ENCODE data around the gene KCTD17. TPM values are rescaled to one million over a fixed set of nuclear protein-coding genes. Genes with fewer than 3 reads are reported as not detected.

The KCTD17 gene
- total RNA-seq, 4 donors from 2014 or later, result 7.4 to 24.7 (median 20.2) TPM

DNA sequence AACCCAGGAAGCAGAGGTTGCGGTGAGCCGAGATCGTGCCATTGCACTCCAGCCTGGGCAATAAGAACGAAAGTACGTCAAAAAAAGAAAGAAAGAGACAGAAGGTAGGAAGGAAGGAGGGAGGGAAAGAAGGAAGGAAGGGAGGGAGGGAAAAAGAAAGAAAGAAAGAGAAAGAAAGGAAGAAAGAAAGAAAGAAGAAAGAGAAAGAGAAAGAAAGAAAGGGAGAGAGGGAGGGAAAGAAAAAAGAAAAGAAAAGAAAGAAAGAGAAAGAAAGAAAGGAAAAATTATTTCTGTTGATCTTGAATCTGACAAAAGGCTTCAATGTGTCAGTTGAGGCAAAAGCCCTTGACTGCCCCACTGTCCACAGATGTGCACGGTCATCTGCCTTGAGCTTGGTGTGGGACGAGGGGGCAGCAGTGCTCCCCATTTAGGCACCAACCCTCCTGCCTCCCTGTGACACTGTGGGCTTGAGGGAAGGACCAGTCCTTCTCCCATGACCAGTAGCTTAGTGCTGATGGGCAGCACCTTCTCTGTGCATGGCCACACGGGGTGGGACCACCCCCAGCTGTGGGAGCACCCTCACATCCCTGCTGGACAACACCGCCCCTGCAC lies 24.4 kb downstream of the KCTD17 start:
- H3K9me3 ChIP-seq, result no peaks in the 10 kb centered on the region
- no peak overlapping the region for H3K27ac ChIP-seq
- WGBS, 2 donors, result 72 to 76% methylated on average over 7 to 9 of the region's 9 CpGs
- H3K27me3 ChIP-seq, result peaks cover 0 to 50% of the 10 kb centered on the region in 2 donors
- TF ChIP-seq POLR2A (IDR thresholded peaks at IDR 0.05), result no peak
- no peak for TF ChIP-seq EP300 (IDR thresholded peaks at IDR 0.05)
- TF ChIP-seq, protein P1, sequence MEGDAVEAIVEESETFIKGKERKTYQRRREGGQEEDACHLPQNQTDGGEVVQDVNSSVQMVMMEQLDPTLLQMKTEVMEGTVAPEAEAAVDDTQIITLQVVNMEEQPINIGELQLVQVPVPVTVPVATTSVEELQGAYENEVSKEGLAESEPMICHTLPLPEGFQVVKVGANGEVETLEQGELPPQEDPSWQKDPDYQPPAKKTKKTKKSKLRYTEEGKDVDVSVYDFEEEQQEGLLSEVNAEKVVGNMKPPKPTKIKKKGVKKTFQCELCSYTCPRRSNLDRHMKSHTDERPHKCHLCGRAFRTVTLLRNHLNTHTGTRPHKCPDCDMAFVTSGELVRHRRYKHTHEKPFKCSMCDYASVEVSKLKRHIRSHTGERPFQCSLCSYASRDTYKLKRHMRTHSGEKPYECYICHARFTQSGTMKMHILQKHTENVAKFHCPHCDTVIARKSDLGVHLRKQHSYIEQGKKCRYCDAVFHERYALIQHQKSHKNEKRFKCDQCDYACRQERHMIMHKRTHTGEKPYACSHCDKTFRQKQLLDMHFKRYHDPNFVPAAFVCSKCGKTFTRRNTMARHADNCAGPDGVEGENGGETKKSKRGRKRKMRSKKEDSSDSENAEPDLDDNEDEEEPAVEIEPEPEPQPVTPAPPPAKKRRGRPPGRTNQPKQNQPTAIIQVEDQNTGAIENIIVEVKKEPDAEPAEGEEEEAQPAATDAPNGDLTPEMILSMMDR (IDR thresholded peaks at IDR 0.05), result no peak
- DNase-seq (ENCODE audit: low spot score in 2 of 2), result no peak
- no peaks in the 10 kb centered on the region for H3K36me3 ChIP-seq
- H3K4me3 ChIP-seq, result no peak overlapping the region
- H3K4me1 ChIP-seq, result no peaks in the 10 kb centered on the region

DNA sequence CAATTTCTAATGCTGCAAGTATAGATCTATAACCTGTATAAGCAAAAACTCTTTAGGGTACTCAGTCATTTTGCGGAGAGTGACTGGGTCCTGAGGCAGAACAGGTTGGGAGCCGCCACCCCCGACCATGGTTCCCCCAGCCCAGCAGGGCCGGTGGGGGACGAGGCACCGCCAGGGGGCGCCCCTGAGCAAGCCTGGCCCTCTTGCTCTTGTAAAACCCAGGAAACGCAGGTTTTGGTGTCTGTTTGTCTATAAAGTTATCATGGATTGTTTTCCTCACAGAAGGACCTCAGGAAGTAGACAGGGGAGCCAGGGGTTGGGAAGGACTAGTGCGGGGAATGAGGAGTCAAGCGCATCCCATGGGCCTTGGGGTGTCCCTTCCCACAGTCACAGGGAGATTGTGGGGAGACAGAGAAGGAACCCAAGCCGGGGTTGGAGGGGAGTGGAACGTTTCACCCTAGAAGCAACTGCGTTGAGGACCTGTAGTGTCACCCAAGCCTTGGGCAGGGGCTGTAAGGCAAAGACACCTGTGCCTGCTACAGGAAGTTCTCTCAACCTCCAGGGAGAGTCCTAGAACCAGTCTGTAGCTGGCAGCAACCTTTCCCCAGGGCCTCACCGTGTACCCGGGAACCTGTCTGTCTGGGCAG lies 26.4 kb downstream of the KCTD17 start:
- WGBS, 2 donors, result 26% methylated on average over 15 of the region's 15 CpGs

DNA sequence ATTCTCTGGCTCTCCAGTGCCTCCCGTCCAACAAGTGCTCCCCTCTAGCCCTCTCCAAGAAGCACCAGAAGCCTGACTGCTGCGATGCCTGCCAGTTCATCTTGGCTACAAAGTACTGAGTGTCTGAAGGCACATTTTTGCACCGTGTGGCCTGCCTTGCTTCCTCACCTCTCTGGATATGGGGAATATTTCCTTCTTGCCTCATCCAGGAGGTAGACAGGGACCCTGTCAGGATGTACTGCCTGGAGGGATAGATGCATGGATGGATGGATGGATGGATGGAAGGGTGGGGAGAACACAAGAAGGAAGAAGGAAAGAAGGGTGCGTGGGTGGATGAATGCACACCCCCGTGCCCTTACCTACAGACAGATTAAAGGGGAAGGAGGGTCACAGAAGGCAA lies 27.6 kb downstream of the KCTD17 start:
- TF ChIP-seq, protein P1 (IDR thresholded peaks at IDR 0.05), result no peak
- TF ChIP-seq POLR2A (IDR thresholded peaks at IDR 0.05) (no peak), EP300 (IDR thresholded peaks at IDR 0.05) (no peak)
- peaks cover 0 to 36% of the 10 kb centered on the region in 2 donors for H3K27me3 ChIP-seq
- no peaks in the 10 kb centered on the region for H3K9me3 ChIP-seq
- H3K4me3 ChIP-seq, result no peak overlapping the region
- 38 to 40% methylated on average over 5 of the region's 5 CpGs for WGBS, 2 donors
- H3K4me1 ChIP-seq, result no peaks in the 10 kb centered on the region
- H3K36me3 ChIP-seq, result no peaks in the 10 kb centered on the region
- no peak for DNase-seq (ENCODE audit: low spot score in 2 of 2)
- no peak overlapping the region for H3K27ac ChIP-seq

More for the DNA sequence above, 26.4 kb downstream of the KCTD17 start:
- Histone ChIP-seq H3K9me3 (no peaks in the 10 kb centered on the region), H3K27ac (no peak overlapping the region), H3K4me3 (no peak overlapping the region), H3K4me1 (no peaks in the 10 kb centered on the region), H3K27me3 (peaks cover 0 to 43% of the 10 kb centered on the region in 2 donors), H3K36me3 (no peaks in the 10 kb centered on the region)
- TF ChIP-seq, protein P1 (IDR thresholded peaks at IDR 0.05), result peak; percentile 65 to 87 (median 79)
- TF ChIP-seq EP300 (IDR thresholded peaks at IDR 0.05), result no peak
- DNase-seq (ENCODE audit: low spot score in 2 of 2), result peak; percentile 19 to 47

DNA sequence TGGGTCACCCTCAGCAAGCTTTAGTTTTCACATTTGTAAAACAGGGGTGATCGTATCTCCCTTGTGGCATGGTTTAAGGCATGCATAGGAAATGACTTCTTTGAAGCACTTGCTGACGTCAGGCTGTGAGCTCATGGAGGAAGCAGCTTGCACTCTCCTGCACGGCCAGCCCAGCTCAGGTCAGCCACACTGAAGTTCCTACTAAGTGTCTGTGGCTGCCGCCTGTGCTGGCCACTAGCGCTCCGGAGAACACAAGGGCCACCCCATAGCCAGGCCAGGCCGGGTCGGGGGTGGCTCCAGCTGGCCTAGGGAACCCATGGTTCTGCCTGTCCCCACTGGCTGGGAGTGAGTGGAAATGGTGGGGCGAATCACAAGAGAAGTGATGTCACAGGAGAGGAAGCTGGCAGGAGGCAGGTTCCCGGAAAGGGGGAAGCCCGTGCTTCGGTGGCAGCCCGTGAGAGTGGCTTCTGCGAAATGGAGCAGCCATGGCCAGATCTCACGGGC lies 28.2 kb downstream of the KCTD17 start:
- H3K4me3 ChIP-seq, result no peak overlapping the region
- peaks cover 0 to 33% of the 10 kb centered on the region in 2 donors for H3K27me3 ChIP-seq
- no peaks in the 10 kb centered on the region for H3K4me1 ChIP-seq
- no peaks in the 10 kb centered on the region for H3K36me3 ChIP-seq
- no peak for DNase-seq (ENCODE audit: low spot score in 2 of 2)
- no peak for TF ChIP-seq POLR2A (IDR thresholded peaks at IDR 0.05)
- H3K27ac ChIP-seq, result no peak overlapping the region
- no peaks in the 10 kb centered on the region for H3K9me3 ChIP-seq
- WGBS, 2 donors, result 61 to 82% methylated on average over 11 to 15 of the region's 15 CpGs

DNA sequence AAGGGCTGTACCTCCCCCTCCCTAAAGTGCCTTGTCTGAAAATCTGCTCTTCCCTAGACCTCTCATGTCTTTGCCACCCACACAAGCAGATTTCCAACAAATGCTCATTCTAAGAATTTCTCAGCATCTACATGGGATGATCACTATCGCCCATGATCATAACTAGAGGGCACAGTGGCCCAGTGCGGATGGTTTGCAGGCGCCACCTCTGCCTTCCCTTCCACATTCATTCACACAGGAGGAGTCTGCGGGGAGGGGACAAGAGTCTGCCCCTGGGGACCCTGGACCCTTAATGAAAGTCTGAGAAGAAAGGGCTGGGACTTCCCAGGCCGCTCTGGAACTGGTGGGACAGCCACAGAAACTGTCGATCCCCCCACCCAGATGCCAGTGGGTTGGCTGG lies 28.9 kb downstream of the KCTD17 start:
- TF ChIP-seq POLR2A (IDR thresholded peaks at IDR 0.05), result no peak
- no peak for TF ChIP-seq EP300 (IDR thresholded peaks at IDR 0.05)
- TF ChIP-seq, protein P1 (IDR thresholded peaks at IDR 0.05), result no peak
- Histone ChIP-seq H3K27me3 (peaks cover 0 to 29% of the 10 kb centered on the region in 2 donors), H3K9me3 (no peaks in the 10 kb centered on the region), H3K4me1 (no peaks in the 10 kb centered on the region), H3K36me3 (no peaks in the 10 kb centered on the region), H3K4me3 (no peak overlapping the region), H3K27ac (no peak overlapping the region)
- 80 to 88% methylated on average over 4 to 6 of the region's 6 CpGs for WGBS, 2 donors
- no peak for DNase-seq (ENCODE audit: low spot score in 2 of 2)

All from tibial nerve (tissue), 4 donors.